ENCODE results near the gene NPHP4.

- no peak for TF ChIP-seq CTCF (IDR thresholded peaks at IDR 0.05)
- TF ChIP-seq RCOR1 (IDR thresholded peaks at IDR 0.05; ENCODE audit: low read depth, low read length) = no peak
- TF ChIP-seq HOXA7 (CRISPR knock-in tag; IDR thresholded peaks at IDR 0.05) = no peak
- no peak for TF ChIP-seq CEBPB (IDR thresholded peaks at IDR 0.05)
- TF ChIP-seq ESRRA (IDR thresholded peaks at IDR 0.05; ENCODE audit: borderline replicate concordance, low read length) = no peak
- TF ChIP-seq EP300 (IDR thresholded peaks at IDR 0.05) = no peak
- no peak for TF ChIP-seq MAX (IDR thresholded peaks at IDR 0.05)
- TF ChIP-seq BCL3 (IDR thresholded peaks at IDR 0.05) = no peak
- no peak for TF ChIP-seq RFX5 (IDR thresholded peaks at IDR 0.05)
Measured at GRCh38 chr1:5927506-5928370, 64.5 kb downstream of the NPHP4 start.
